SK-N-SH (cell line): ENCODE measurements around the gene ADAMTS13. TPM values are rescaled to one million over a fixed set of nuclear protein-coding genes. Genes with fewer than 3 reads are reported as not detected.

ENCODE experiments used
- CTCF ChIA-PET: fragments of 300-600, 350-600 bp; formaldehyde crosslinking; extraction: SDS; loops from one replicate; lab custom pipeline; 2021; lab: Yijun Ruan, JAX
- POLR2A ChIA-PET: fragments of 350-600 bp; sonication (Branson Sonifier 250); formaldehyde crosslinking; extraction: SDS; loops from one replicate; lab custom pipeline; 2020; ENCODE audit warnings: antibody characterized with exemption, inconsistent platforms; lab: Yijun Ruan, JAX
- DNase-seq: peaks from one replicate; pipeline ENCODE4 v3.0.0; 2012
- H2AFZ ChIP-seq: fragments of 200-600 bp; sonication (generic); 2 replicates; pipeline ENCODE4 v1.8.1; 2016; ENCODE audit warnings: antibody characterized with exemption, mild to moderate bottlenecking, low read depth
- H3F3A ChIP-seq: fragments of 200-600 bp; sonication (generic); replicated peaks from 2 replicates; pipeline ENCODE3; 2016; ENCODE audit warnings: antibody characterized with exemption, mild to moderate bottlenecking; ENCODE audit not compliant: insufficient read depth
- H3K27ac ChIP-seq, 2 experiments: fragments of 200-500 bp in 1 of 2; fragments of 200-600 bp in 1 of 2; sonication (Bioruptor generic) in 1 of 2; sonication (generic), shearing (Covaris generic) in 1 of 2; 2 replicates each; pipeline versions ENCODE4 v1.5.1 to v1.6.1; 2014 to 2016; ENCODE audit warnings: low read depth in 2 of 2, inconsistent platforms in 1 of 2, low read length in 1 of 2, mild to moderate bottlenecking in 1 of 2, mixed read lengths in 1 of 2
- H3K27me3 ChIP-seq: fragments of 200-600 bp; sonication (generic), shearing (Covaris generic); 2 replicates; pipeline ENCODE4 v1.6.1; 2016; ENCODE audit warnings: mixed run types; ENCODE audit not compliant: insufficient read depth
- H3K36me3 ChIP-seq, 2 experiments: fragments of 200-500 bp in 1 of 2; fragments of 200-600 bp in 1 of 2; sonication (Bioruptor generic) in 1 of 2; sonication (generic) in 1 of 2; replicated peaks in 1 of 2; 2 replicates each; pipeline versions ENCODE3 to v1.5.1; 2014 to 2016; ENCODE audit warnings: low read length in 1 of 2, mild to moderate bottlenecking in 1 of 2; ENCODE audit not compliant: insufficient read depth in 2 of 2, control insufficient read depth in 1 of 2
- H3K4me1 ChIP-seq, 2 experiments: fragments of 200-500 bp in 1 of 2; fragments of 200-600 bp in 1 of 2; sonication (Bioruptor generic) in 1 of 2; sonication (generic), shearing (Covaris generic) in 1 of 2; 2 replicates each; pipeline versions ENCODE4 v1.5.1 to v1.6.1; 2014 to 2016; ENCODE audit warnings: low read depth in 1 of 2, low read length in 1 of 2, mixed run types in 1 of 2; ENCODE audit not compliant: insufficient read depth in 2 of 2, control insufficient read depth in 1 of 2
- H3K4me2 ChIP-seq: fragments of 200-600 bp; sonication (generic), shearing (Covaris generic); 2 replicates; pipeline ENCODE4 v1.6.1; 2017; ENCODE audit warnings: mixed run types
- H3K4me3 ChIP-seq, 2 experiments: fragments of 200-500 bp in 1 of 2; fragments of 200-600 bp in 1 of 2; sonication (Bioruptor generic) in 1 of 2; sonication (generic), shearing (Covaris generic) in 1 of 2; 2 replicates each; pipeline versions ENCODE4 v1.5.1 to v1.8.1; 2014 to 2016; ENCODE audit warnings: low read depth in 2 of 2, inconsistent platforms in 1 of 2, low read length in 1 of 2, mild to moderate bottlenecking in 1 of 2, mixed read lengths in 1 of 2, moderate library complexity in 1 of 2
- H3K79me2 ChIP-seq: fragments of 200-600 bp; sonication (generic); 2 replicates; pipeline ENCODE4 v1.8.1; 2017; ENCODE audit warnings: mild to moderate bottlenecking; ENCODE audit not compliant: insufficient read depth
- H3K9ac ChIP-seq: fragments of 200-600 bp; sonication (generic); 2 replicates; pipeline ENCODE4 v1.6.1; 2017; ENCODE audit warnings: mixed run types
- H3K9me2 ChIP-seq: fragments of 200-600 bp; sonication (generic); 2 replicates; pipeline ENCODE4 v1.6.1; 2017; ENCODE audit warnings: mixed run types
- H3K9me3 ChIP-seq: fragments of 200-600 bp; sonication (generic); 2 replicates; pipeline ENCODE4 v1.6.1; 2017; ENCODE audit warnings: mixed run types, mild to moderate bottlenecking, moderate library complexity
- H4K20me1 ChIP-seq: fragments of 200-600 bp; sonication (generic); 2 replicates; pipeline ENCODE4 v1.6.1; 2017; ENCODE audit warnings: mild to moderate bottlenecking, mixed run types; ENCODE audit not compliant: insufficient read depth
- ELF1 ChIP-seq: IDR thresholded peaks from 2 replicates; pipeline ENCODE4 v1.4.0; 2012
- FOSL2 ChIP-seq: IDR thresholded peaks from 2 replicates; pipeline ENCODE4 v1.4.0; 2012; ENCODE audit warnings: low read depth, mild to moderate bottlenecking, moderate library complexity, borderline replicate concordance
- FOXJ3 ChIP-seq: sonication (generic); formaldehyde crosslinking; IDR thresholded peaks from 2 replicates; pipeline ENCODE4 v1.5.1; 2020; ENCODE audit warnings: mild to moderate bottlenecking, missing genetic modification reagents
- MAX ChIP-seq: IDR thresholded peaks from 2 replicates; pipeline ENCODE4 v1.4.0; 2012; ENCODE audit warnings: low read depth
- NFIC ChIP-seq: IDR thresholded peaks from 2 replicates; pipeline ENCODE4 v1.4.0; 2012; ENCODE audit warnings: borderline replicate concordance
- RAD21 ChIP-seq: IDR thresholded peaks from 2 replicates; pipeline ENCODE4 v1.6.1; 2012; ENCODE audit warnings: mild to moderate bottlenecking, low read length
- REST ChIP-seq: IDR thresholded peaks from 2 replicates; pipeline ENCODE4 v1.6.1; 2012; ENCODE audit warnings: mild to moderate bottlenecking, low read depth, low read length, moderate library complexity
- RFX5 ChIP-seq: IDR thresholded peaks from 2 replicates; pipeline ENCODE4 v1.6.1; 2012; ENCODE audit warnings: mild to moderate bottlenecking, improper control_type of control experiment, low read length
- ZBTB33 ChIP-seq: IDR thresholded peaks from 2 replicates; pipeline ENCODE4 v1.4.0; 2012; ENCODE audit warnings: low read depth, borderline replicate concordance
- WGBS: methylation state at CpG from one replicate; pipeline ENCODE4 v1.1.6; 2017; ENCODE audit warnings: low lambda C conversion rate; 5-methylcytosine and 5-hydroxymethylcytosine counted together
- polyA plus RNA-seq, 3 experiments: library from polyadenylated mRNA; depleted of rRNA; stranded (reverse); fragments of >200 nt; gene quantifications; 2 replicates each; pipeline ENCODE4 v1.2.3, GENCODE V29; 2012

Gene ADAMTS13
- polyA plus RNA-seq, 1 of the 3 experiments (the other 2 are of a cell fraction): 10.6 TPM

GRCh38 chr9:133404454-133405002 is 17.6 kb upstream of the ADAMTS13 start:
- no peak for DNase-seq
- H3K79me2 ChIP-seq: no peaks in the 10 kb centered on the region
- H3K9ac ChIP-seq: no peak overlapping the region
- H3F3A ChIP-seq: peaks cover 4% of the 10 kb centered on the region
- ChIA-PET POLR2A (no interaction called here), CTCF (interaction anchor here (1.8 to 3.0 kb wide), 4 partner anchors 9 to 81 kb away, joined by 4 to 23 read pairs (median 10); partner anchors contain the start of genes REXO4 and STKLD1)
- 100% methylated on average over 3 of the region's 12 CpGs for WGBS
- H3K27me3 ChIP-seq: no peaks in the 10 kb centered on the region
- no peak overlapping the region for H3K4me3 ChIP-seq
- H2AFZ ChIP-seq: no peak overlapping the region
- TF ChIP-seq REST (no peak), NFIC (no peak), RFX5 (no peak), MAX (no peak), ELF1 (no peak), FOXJ3 (CRISPR knock-in tag) (no peak), RAD21 (no peak)
- no peak overlapping the region for H3K27ac ChIP-seq
- H3K9me3 ChIP-seq: no peaks in the 10 kb centered on the region
- no peaks in the 10 kb centered on the region for H4K20me1 ChIP-seq
- peaks cover 21 to 34% of the 10 kb centered on the region in 2 experiments for H3K36me3 ChIP-seq
- H3K4me1 ChIP-seq: no peaks in the 10 kb centered on the region
- no peak overlapping the region for H3K4me2 ChIP-seq
- H3K9me2 ChIP-seq: no peaks in the 10 kb centered on the region

GRCh38 chr9:133405508-133406438 is 16.4 kb upstream of the ADAMTS13 start:
- TF ChIP-seq FOSL2 (no peak), REST (no peak), ZBTB33 (no peak)
- no peak overlapping the region for H3K9ac ChIP-seq
- ChIA-PET CTCF (interaction anchor here (0.6 to 3.0 kb wide), 9 partner anchors 10 to 211 kb away, joined by 3 to 23 read pairs (median 4); partner anchors contain the start of genes REXO4 and STKLD1), POLR2A (no interaction called here)
- no peaks in the 10 kb centered on the region for H3K4me1 ChIP-seq
- no peaks in the 10 kb centered on the region for H3K9me3 ChIP-seq
- peaks cover 21 to 45% of the 10 kb centered on the region in 2 experiments for H3K36me3 ChIP-seq
- H2AFZ ChIP-seq: no peak overlapping the region
- H3K27ac ChIP-seq: no peak overlapping the region
- H3K27me3 ChIP-seq: no peaks in the 10 kb centered on the region
- no peaks in the 10 kb centered on the region for H4K20me1 ChIP-seq
- no peaks in the 10 kb centered on the region for H3K79me2 ChIP-seq
- no peak overlapping the region for H3K4me3 ChIP-seq
- DNase-seq: no peak
- no peak overlapping the region for H3K4me2 ChIP-seq
- peaks cover 4% of the 10 kb centered on the region for H3F3A ChIP-seq
- 82% methylated on average over 14 of the region's 19 CpGs for WGBS
- H3K9me2 ChIP-seq: no peaks in the 10 kb centered on the region
